Caco-2 (cell line): ENCODE results near the gene UBN2. TPM values are rescaled to one million over a fixed set of nuclear protein-coding genes. Genes with fewer than 3 reads are reported as not detected.

ENCODE experiments used
- BruUV-seq: library from RNA; stranded (reverse); fragments of 400-500 nt; replicated peaks from 2 replicates; lab custom pipeline; 2021; lab: Mats Ljungman, UMichigan
- CTCF ChIA-PET: fragments of 300-600 bp; sonication (Branson Sonifier 250); formaldehyde crosslinking; loops from one replicate; lab custom pipeline; 2022; ENCODE audit warnings: antibody characterized with exemption; lab: Charles Lee
- POLR2A ChIA-PET: fragments of 300-600 bp; sonication (Branson Sonifier 250); formaldehyde crosslinking; loops from one replicate; lab custom pipeline; 2022; ENCODE audit warnings: antibody characterized with exemption; lab: Charles Lee
- DNase-seq, 2 experiments: peaks; one replicate each; pipeline versions ENCODE4 v3.0.0 to v3.0.0-alpha.2; 2020 to 2022
- H3K27me3 ChIP-seq: replicated peaks from 2 replicates; pipeline ENCODE4 v1.6.0; 2011; ENCODE audit warnings: low read length; ENCODE audit not compliant: control insufficient read depth, insufficient read depth
- H3K36me3 ChIP-seq: 2 replicates; pipeline ENCODE4 v1.5.1; 2011; ENCODE audit warnings: low read length; ENCODE audit not compliant: control insufficient read depth, insufficient read depth
- H3K4me1 ChIP-seq: fragments of 250-450 bp; sonication (Bioruptor Pico); 2 replicates; pipeline ENCODE4 v1.5.1; 2020; ENCODE audit warnings: mild to moderate bottlenecking
- H3K4me3 ChIP-seq: 2 replicates; pipeline ENCODE4 v1.5.1; 2011; ENCODE audit warnings: low read depth, mild to moderate bottlenecking, control low read depth, low read length
- H3K9me3 ChIP-seq: fragments of 250-450 bp; sonication (Bioruptor Pico); 2 replicates; pipeline ENCODE4 v1.5.1; 2020; ENCODE audit warnings: mild to moderate bottlenecking, moderate library complexity
- H3K27ac Mint-ChIP-seq: one replicate; pipeline ENCODE4 v1.8.0; 2022; ENCODE audit warnings: mixed read lengths; ENCODE audit not compliant: unreplicated experiment
- H3K27me3 Mint-ChIP-seq: one replicate; pipeline ENCODE4 v1.8.0; 2022; ENCODE audit warnings: mixed read lengths; ENCODE audit not compliant: insufficient read depth, unreplicated experiment
- H3K36me3 Mint-ChIP-seq: one replicate; pipeline ENCODE4 v1.8.0; 2022; ENCODE audit warnings: mild to moderate bottlenecking, mixed read lengths; ENCODE audit not compliant: insufficient read depth, unreplicated experiment
- H3K4me1 Mint-ChIP-seq: one replicate; pipeline ENCODE4 v1.8.0; 2022; ENCODE audit warnings: low read depth, mixed read lengths; ENCODE audit not compliant: unreplicated experiment
- H3K4me3 Mint-ChIP-seq: one replicate; pipeline ENCODE4 v1.8.0; 2022; ENCODE audit warnings: mild to moderate bottlenecking, moderate library complexity, mixed read lengths; ENCODE audit not compliant: unreplicated experiment
- H3K9me3 Mint-ChIP-seq: one replicate; pipeline ENCODE4 v1.8.0; 2022; ENCODE audit warnings: mixed read lengths; ENCODE audit not compliant: unreplicated experiment
- CTCF ChIP-seq, 2 experiments: fragments of 200-600 bp in 1 of 2; IDR thresholded peaks; 1 replicate in 1 of 2; 2 replicates in 1 of 2; pipeline versions ENCODE4 v1.5.1 to v1.8.0; 2011 to 2022; ENCODE audit warnings: antibody characterized with exemption in 1 of 2, control low read depth in 1 of 2, inconsistent platforms in 1 of 2, low read depth in 1 of 2, low read length in 1 of 2, mild to moderate bottlenecking in 1 of 2, moderate library complexity in 1 of 2; ENCODE audit not compliant: insufficient read depth in 1 of 2, severe bottlenecking in 1 of 2, unreplicated experiment in 1 of 2
- intact Hi-C: fragments of 100-400 bp; cut with micrococcal nuclease; formaldehyde crosslinking; loops from one replicate; pipeline ENCODE4 v1.10.0; 2022; ENCODE audit not compliant: unreplicated experiment
- total RNA-seq: library from RNA; stranded (reverse); gene quantifications from 2 replicates; pipeline ENCODE4 v1.2.3, GENCODE V29; 2022

Gene UBN2
- total RNA-seq, 1 experiment from 2014 or later, result 21.3 TPM

DNA sequence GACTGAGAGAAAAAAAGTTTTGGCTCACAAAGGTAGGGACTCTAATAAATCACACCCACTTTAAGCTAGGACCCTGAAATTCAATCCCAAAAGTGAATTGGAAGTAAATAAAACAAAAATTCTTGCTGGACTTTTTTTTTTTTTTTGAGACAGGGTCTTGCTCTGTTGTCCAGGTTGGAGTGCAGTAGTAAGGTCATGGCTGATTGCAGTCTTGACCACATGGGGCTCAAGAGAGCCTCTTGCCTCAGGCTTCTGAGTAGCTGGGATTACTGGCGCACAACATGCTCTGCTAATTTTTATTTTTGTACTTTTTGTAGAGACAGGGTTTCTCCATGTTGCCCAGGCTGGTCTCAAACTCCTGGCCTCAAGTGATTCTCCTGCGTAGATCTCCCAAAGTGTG is 123.7 kb downstream of the UBN2 start:
- ChIA-PET POLR2A (interaction anchor here (0.6 kb wide), 1 partner anchor 881 kb away, joined by 4 read pairs; no protein-coding TSS in a partner anchor), CTCF (interaction anchor here (0.6 kb wide), 1 partner anchor 61 kb away, joined by 4 read pairs; no protein-coding TSS in a partner anchor)
- H3K4me3 Mint-ChIP-seq, result no peak overlapping the region
- no peak for DNase-seq
- no TSS peak for BruUV-seq
- H3K27me3 ChIP-seq, result no peaks in the 10 kb centered on the region
- no peaks in the 10 kb centered on the region for H3K27me3 Mint-ChIP-seq
- no peaks in the 10 kb centered on the region for H3K9me3 ChIP-seq
- no peaks in the 10 kb centered on the region for H3K9me3 Mint-ChIP-seq
- H3K4me1 Mint-ChIP-seq, result peaks cover 13% of the 10 kb centered on the region
- no peak overlapping the region for H3K4me3 ChIP-seq
- 0 out of 2 replicates have a peak, but pooled peaks cover 3% of the 10 kb centered on the region for H3K4me1 ChIP-seq
- H3K36me3 Mint-ChIP-seq, result peaks cover 20% of the 10 kb centered on the region
- no peaks in the 10 kb centered on the region for H3K36me3 ChIP-seq
- intact Hi-C loops, result no loop called here
- no peak for TF ChIP-seq CTCF (IDR thresholded peaks at IDR 0.05; ENCODE audit: insufficient read depth in 1 of 2, low read depth in 1 of 2, low read length in 1 of 2, severe bottlenecking in 1 of 2, unreplicated experiment in 1 of 2)
- no peak overlapping the region for H3K27ac Mint-ChIP-seq

DNA sequence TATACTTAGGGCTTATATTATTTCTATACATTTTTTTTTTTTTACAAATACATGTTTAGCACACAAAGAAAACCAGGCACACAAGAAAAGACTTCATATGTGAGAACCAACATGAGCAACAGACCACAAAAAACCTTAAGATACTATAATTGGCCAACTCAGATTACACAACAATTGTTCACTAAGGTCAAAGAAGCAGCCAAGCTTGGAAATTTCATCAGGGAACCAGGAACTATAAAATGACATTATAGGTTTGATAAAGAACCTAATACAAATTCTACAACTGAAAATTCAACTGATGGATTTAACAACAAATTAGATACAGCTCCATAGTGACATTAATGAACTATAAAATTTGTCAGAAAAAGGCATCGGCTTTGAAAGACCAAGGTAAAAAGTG is 124.3 kb downstream of the UBN2 start:
- H3K4me1 ChIP-seq, result 0 out of 2 replicates have a peak, but pooled peaks cover under 1% of the 10 kb centered on the region
- no peak for TF ChIP-seq CTCF (IDR thresholded peaks at IDR 0.05; ENCODE audit: insufficient read depth in 1 of 2, low read depth in 1 of 2, low read length in 1 of 2, severe bottlenecking in 1 of 2, unreplicated experiment in 1 of 2)
- no peaks in the 10 kb centered on the region for H3K27me3 ChIP-seq
- H3K27ac Mint-ChIP-seq, result no peak overlapping the region
- CTCF ChIA-PET, result interaction anchor here (0.6 kb wide), 1 partner anchor 60 kb away, joined by 4 read pairs; no protein-coding TSS in a partner anchor
- intact Hi-C loops, result no loop called here
- no peak for DNase-seq
- peaks cover 10% of the 10 kb centered on the region for H3K4me1 Mint-ChIP-seq
- no peak overlapping the region for H3K4me3 Mint-ChIP-seq
- H3K4me3 ChIP-seq, result no peak overlapping the region
- no peaks in the 10 kb centered on the region for H3K36me3 ChIP-seq
- H3K27me3 Mint-ChIP-seq, result no peaks in the 10 kb centered on the region
- BruUV-seq, result no TSS peak
- no peaks in the 10 kb centered on the region for H3K9me3 Mint-ChIP-seq
- POLR2A ChIA-PET, result interaction anchor here (0.6 kb wide), 1 partner anchor 881 kb away, joined by 4 read pairs; no protein-coding TSS in a partner anchor
- no peaks in the 10 kb centered on the region for H3K9me3 ChIP-seq
- H3K36me3 Mint-ChIP-seq, result peaks cover 26% of the 10 kb centered on the region

Other genes with a start within 250 kb of the UBN2 start
- 19.9 and 21.9 TPM in 2 replicates for gene KIAA1549, start 249.8 kb upstream of the UBN2 start, total RNA-seq
- 22.1 and 24.6 TPM in 2 replicates for gene ZC3HAV1L, start 195.2 kb upstream of the UBN2 start, total RNA-seq
- gene ZC3HAV1, start 121.5 kb upstream of the UBN2 start, total RNA-seq, result 30.8 and 30.9 TPM in 2 replicates
- gene FMC1, start 110.1 kb downstream of the UBN2 start, total RNA-seq, result 8.7 and 15.1 TPM in 2 replicates
- 74.2 and 75.8 TPM in 2 replicates for gene LUC7L2, start 128.7 kb downstream of the UBN2 start, total RNA-seq